Adrenal gland (tissue), 12 donors: Measurements from ENCODE around the gene TMEM51. TPM values are rescaled to one million over a fixed set of nuclear protein-coding genes. Genes with fewer than 3 reads are reported as not detected.
A peak's percentile ranks its signal among the peaks of the same experiment; 100 is the strongest.

Experiments used
- DNase-seq, 7 donors: peaks; one replicate each; pipeline ENCODE4 v3.0.0-alpha.2; 2019 to 2020
- H3K27ac ChIP-seq, 5 donors: fragments of 200-600 bp; sonication (generic) in 4 of 5; 1 replicate in 3 of 5; 2 replicates in 2 of 5; pipeline versions ENCODE4 v1.5.1 to v1.8.0; 2016 to 2020; ENCODE audit warnings: mild to moderate bottlenecking in 1 of 5
- H3K27me3 ChIP-seq: fragments of 200-600 bp; 2 replicates; pipeline ENCODE4 v1.8.0; 2021
- H3K36me3 ChIP-seq, 2 donors: fragments of 200-600 bp; replicated peaks in 1 of 2; 1 replicate in 1 of 2; 2 replicates in 1 of 2; pipeline versions ENCODE4 v1.5.1 to v1.8.0; 2018 to 2022
- H3K4me1 ChIP-seq, 2 donors: fragments of 200-600 bp; replicated peaks in 1 of 2; 1 replicate in 1 of 2; 2 replicates in 1 of 2; pipeline versions ENCODE4 v1.5.1 to v1.8.0; 2018 to 2021
- H3K4me3 ChIP-seq, 4 donors: fragments of 200-600 bp; sonication (generic) in 3 of 4; one replicate each; pipeline ENCODE4 v1.5.1; 2016 to 2018
- H3K9me3 ChIP-seq, 3 donors: fragments of 200-600 bp; sonication (generic) in 1 of 3; replicated peaks in 1 of 3; 1 replicate in 2 of 3; 2 replicates in 1 of 3; pipeline versions ENCODE4 v1.5.1 to v1.8.0; 2016 to 2021
- CTCF ChIP-seq, 6 experiments: fragments of 450-650 bp in 4 of 6; fragments of 200-600 bp in 2 of 6; sonication (generic) in 1 of 6; IDR thresholded peaks; 1 replicate in 5 of 6; 2 replicates in 1 of 6; pipeline versions ENCODE4 v1.5.1 to v1.8.0; 2016 to 2021; ENCODE audit warnings: antibody characterized with exemption in 6 of 6, mild to moderate bottlenecking in 2 of 6, moderate library complexity in 1 of 6
- POLR2A ChIP-seq, 2 donors: fragments of 450-650 bp; IDR thresholded peaks; one replicate each; pipeline ENCODE4 v1.6.1; 2017; ENCODE audit warnings: antibody characterized with exemption in 2 of 2, mild to moderate bottlenecking in 2 of 2, moderate library complexity in 1 of 2
- WGBS, 4 donors: extraction: QIAGEN DNeasy Blood & Tissue Kit in 2 of 4; methylation state at CpG; one replicate each; pipeline versions ENCODE4 v1.1.5 to v1.1.7; 2013 to 2017; 5-methylcytosine and 5-hydroxymethylcytosine counted together
- intact Hi-C, 2 donors: fragments of 100-400 bp; cut with DNase I; formaldehyde crosslinking; loops; one replicate each; pipeline versions ENCODE4 v1.14.1 to v1.15.0; 2022 to 2023
- polyA plus RNA-seq, 3 donors: library from polyadenylated mRNA; stranded (reverse); fragments of 200-250 nt in 2 of 3; fragments of 350-450 nt in 1 of 3; fragmentation: Illumina TruSeq in 1 of 3; extraction: RNeasy Lipid Tissue Mini Kit (QIAGEN cat#74804) in 1 of 3; gene quantifications; one replicate each; pipeline ENCODE4 v1.2.3, GENCODE V29; 2013 to 2014
- total RNA-seq, 9 donors: library from RNA; depleted of rRNA in 4 of 9; stranded (reverse); fragments of >200 nt in 4 of 9; fragments of 120-200 nt in 1 of 9; fragmentation: NEBNext Ultra II Directional in 1 of 9; extraction: Animal tissue kit (Norgen Biotek cat#: 25700) in 1 of 9; gene quantifications; one replicate each; pipeline versions ENCODE4 v1.1.0 to v1.2.4, GENCODE V29; 2013 to 2023
- donor health status: healthy with polysubstance abuse.
- donor health status: Bipolar disorder and iron deficiency.
- donor health status: DM: yes; HTN: yes; CAD: no.
- donor health status: DM: no; HTN: no; CAD: no.
- donor health status: DM: no; HTN: no; CAD: no.
- donor health status: DM: yes; HTN: yes; CAD: no.

The TMEM51 gene
- total and polyA plus RNA-seq, 12 donors, result 4.0 to 46.5 (median 31.0) TPM

GRCh38 chr1:15187175-15188129 is 33.9 kb downstream of the TMEM51 start:
- no peak for TF ChIP-seq POLR2A (IDR thresholded peaks at IDR 0.05)
- TF ChIP-seq CTCF (IDR thresholded peaks at IDR 0.05), result no peak
- no peak for DNase-seq
- 44 to 54% (median 50%) methylated on average over 10 to 15 of the region's 15 CpGs for WGBS, 4 donors
- H3K4me1 ChIP-seq, result peaks cover 13 to 46% of the 10 kb centered on the region in 2 donors
- no peaks in the 10 kb centered on the region for H3K36me3 ChIP-seq
- no peak overlapping the region for H3K4me3 ChIP-seq
- H3K9me3 ChIP-seq, result no peaks in the 10 kb centered on the region
- peak overlapping the region in 2 of 5 donors; percentile 53 to 86 for H3K27ac ChIP-seq
- intact Hi-C loops, result no loop called here
- no peaks in the 10 kb centered on the region for H3K27me3 ChIP-seq

- Histone ChIP-seq H3K4me3 (no peak overlapping the region), H3K27ac (peak overlapping the region in 2 of 5 donors; percentile 53 to 86), H3K9me3 (no peaks in the 10 kb centered on the region), H3K27me3 (no peaks in the 10 kb centered on the region), H3K36me3 (no peaks in the 10 kb centered on the region), H3K4me1 (peaks cover 13 to 46% of the 10 kb centered on the region in 2 donors)
- no peak for DNase-seq
- WGBS, 4 donors, result 45 to 66% (median 59%) methylated on average over 4 of the region's 4 CpGs
- intact Hi-C loops, result no loop called here
- TF ChIP-seq POLR2A (IDR thresholded peaks at IDR 0.05) (no peak), CTCF (IDR thresholded peaks at IDR 0.05) (no peak)
Measured at GRCh38 chr1:15188130-15188524, 34.6 kb downstream of the TMEM51 start.

- Histone ChIP-seq H3K9me3 (no peaks in the 10 kb centered on the region), H3K27ac (peak overlapping the region in 2 of 5 donors; percentile 53 to 86), H3K27me3 (no peaks in the 10 kb centered on the region), H3K36me3 (no peaks in the 10 kb centered on the region), H3K4me3 (no peak overlapping the region), H3K4me1 (peaks cover 13 to 46% of the 10 kb centered on the region in 2 donors)
- TF ChIP-seq POLR2A (IDR thresholded peaks at IDR 0.05) (no peak), CTCF (IDR thresholded peaks at IDR 0.05) (no peak)
- DNase-seq, result no peak
- intact Hi-C loops, result no loop called here
- WGBS, 4 donors, result 67 to 84% (median 73%) methylated on average over 3 of the region's 3 CpGs
Measured at GRCh38 chr1:15188678-15189077, 35.1 kb downstream of the TMEM51 start.

- intact Hi-C loops, result no loop called here
- no peak overlapping the region for H3K4me3 ChIP-seq
- no peaks in the 10 kb centered on the region for H3K27me3 ChIP-seq
- DNase-seq, result peak in 2 of 7 donors; percentile 71 to 74
- no peaks in the 10 kb centered on the region for H3K9me3 ChIP-seq
- H3K4me1 ChIP-seq, result peaks cover 13 to 46% of the 10 kb centered on the region in 2 donors
- TF ChIP-seq POLR2A (IDR thresholded peaks at IDR 0.05) (no peak), CTCF (IDR thresholded peaks at IDR 0.05) (no peak)
- H3K36me3 ChIP-seq, result no peaks in the 10 kb centered on the region
- H3K27ac ChIP-seq, result peak overlapping the region in 4 of 5 donors; percentile 17 to 86 (median 43)
- 43 to 56% (median 47%) methylated on average over 7 to 8 of the region's 8 CpGs for WGBS, 4 donors
Measured at GRCh38 chr1:15189692-15190370, 36.3 kb downstream of the TMEM51 start.
